Measurements from ENCODE around the gene RPL41.

The RPL41 gene

GRCh38 chr12:56081393-56082347 lies 34.8 kb upstream of the RPL41 start:
- peaks cover 0 to 13% (median 11%) of the 10 kb centered on the region in 5 donors for H3K27me3 ChIP-seq (ENCODE audit: control insufficient read depth in 5 of 5, insufficient read depth in 4 of 5, low read length in 5 of 5)

GRCh38 chr12:56082382-56082781 lies 34.1 kb upstream of the RPL41 start:
- no peak overlapping the region for H3K9ac ChIP-seq (ENCODE audit: low read length in 5 of 5)
- H3K9me3 ChIP-seq (ENCODE audit: control insufficient read depth in 5 of 5, low read length in 5 of 5) = no peaks in the 10 kb centered on the region
- peaks cover 0 to 13% (median 11%) of the 10 kb centered on the region in 5 donors for H3K27me3 ChIP-seq (ENCODE audit: control insufficient read depth in 5 of 5, insufficient read depth in 4 of 5, low read length in 5 of 5)
- no peak overlapping the region for H3K27ac ChIP-seq (ENCODE audit: low read depth, low read length)
- H3K4me3 ChIP-seq (ENCODE audit: low read depth in 1 of 5, low read length in 5 of 5) = no peak overlapping the region
- peaks cover 0 to 24% (median 16%) of the 10 kb centered on the region in 5 donors for H3K4me1 ChIP-seq (ENCODE audit: control insufficient read depth in 5 of 5, insufficient read depth in 5 of 5, low read length in 5 of 5)
- H3K36me3 ChIP-seq (ENCODE audit: control insufficient read depth in 5 of 5, insufficient read depth in 5 of 5, low read length in 5 of 5) = no peaks in the 10 kb centered on the region

More at GRCh38 chr12:56081393-56082347, 34.8 kb upstream of the RPL41 start:
- no peaks in the 10 kb centered on the region for H3K36me3 ChIP-seq (ENCODE audit: control insufficient read depth in 5 of 5, insufficient read depth in 5 of 5, low read length in 5 of 5)
- no peak overlapping the region for H3K9ac ChIP-seq (ENCODE audit: low read length in 5 of 5)
- no peaks in the 10 kb centered on the region for H3K9me3 ChIP-seq (ENCODE audit: control insufficient read depth in 5 of 5, low read length in 5 of 5)
- peaks cover 0 to 21% (median 16%) of the 10 kb centered on the region in 5 donors for H3K4me1 ChIP-seq (ENCODE audit: control insufficient read depth in 5 of 5, insufficient read depth in 5 of 5, low read length in 5 of 5)
- no peak overlapping the region for H3K4me3 ChIP-seq (ENCODE audit: low read depth in 1 of 5, low read length in 5 of 5)
- H3K27ac ChIP-seq (ENCODE audit: low read depth, low read length) = no peak overlapping the region

GRCh38 chr12:56082967-56083366 lies 33.5 kb upstream of the RPL41 start:
- H3K9ac ChIP-seq (ENCODE audit: low read length in 5 of 5) = no peak overlapping the region
- peaks cover 0 to 13% (median 11%) of the 10 kb centered on the region in 5 donors for H3K27me3 ChIP-seq (ENCODE audit: control insufficient read depth in 5 of 5, insufficient read depth in 4 of 5, low read length in 5 of 5)
- peaks cover 0 to 24% (median 16%) of the 10 kb centered on the region in 5 donors for H3K4me1 ChIP-seq (ENCODE audit: control insufficient read depth in 5 of 5, insufficient read depth in 5 of 5, low read length in 5 of 5)
- H3K4me3 ChIP-seq (ENCODE audit: low read depth in 1 of 5, low read length in 5 of 5) = no peak overlapping the region
- no peaks in the 10 kb centered on the region for H3K36me3 ChIP-seq (ENCODE audit: control insufficient read depth in 5 of 5, insufficient read depth in 5 of 5, low read length in 5 of 5)
- no peak overlapping the region for H3K27ac ChIP-seq (ENCODE audit: low read depth, low read length)
- H3K9me3 ChIP-seq (ENCODE audit: control insufficient read depth in 5 of 5, low read length in 5 of 5) = no peaks in the 10 kb centered on the region

- Histone ChIP-seq H3K36me3 (ENCODE audit: control insufficient read depth in 5 of 5, insufficient read depth in 5 of 5, low read length in 5 of 5) (no peaks in the 10 kb centered on the region), H3K4me3 (ENCODE audit: low read depth in 1 of 5, low read length in 5 of 5) (no peak overlapping the region), H3K4me1 (ENCODE audit: control insufficient read depth in 5 of 5, insufficient read depth in 5 of 5, low read length in 5 of 5) (peaks cover 0 to 9% (median 5%) of the 10 kb centered on the region in 5 donors), H3K9ac (ENCODE audit: low read length in 5 of 5) (no peak overlapping the region), H3K27ac (ENCODE audit: low read depth, low read length) (no peak overlapping the region), H3K27me3 (ENCODE audit: control insufficient read depth in 5 of 5, insufficient read depth in 4 of 5, low read length in 5 of 5) (peaks cover 0 to 13% (median 10%) of the 10 kb centered on the region in 5 donors), H3K9me3 (ENCODE audit: control insufficient read depth in 5 of 5, low read length in 5 of 5) (no peaks in the 10 kb centered on the region)
Measured at GRCh38 chr12:56084958-56085543, 31.4 kb upstream of the RPL41 start.

- Histone ChIP-seq H3K36me3 (ENCODE audit: control insufficient read depth in 5 of 5, insufficient read depth in 5 of 5, low read length in 5 of 5) (no peaks in the 10 kb centered on the region), H3K4me3 (ENCODE audit: low read depth in 1 of 5, low read length in 5 of 5) (no peak overlapping the region), H3K9me3 (ENCODE audit: control insufficient read depth in 5 of 5, low read length in 5 of 5) (no peaks in the 10 kb centered on the region), H3K27me3 (ENCODE audit: control insufficient read depth in 5 of 5, insufficient read depth in 4 of 5, low read length in 5 of 5) (peaks cover 0 to 4% (median 0%) of the 10 kb centered on the region in 5 donors), H3K9ac (ENCODE audit: low read length in 5 of 5) (no peak overlapping the region), H3K4me1 (ENCODE audit: control insufficient read depth in 5 of 5, insufficient read depth in 5 of 5, low read length in 5 of 5) (peaks cover 0 to 3% (median 0%) of the 10 kb centered on the region in 5 donors), H3K27ac (ENCODE audit: low read depth, low read length) (no peak overlapping the region)
Measured at GRCh38 chr12:56086096-56086495, 30.3 kb upstream of the RPL41 start.

- H3K9ac ChIP-seq (ENCODE audit: low read length in 5 of 5) = no peak overlapping the region
Measured at GRCh38 chr12:56086608-56087007, 29.8 kb upstream of the RPL41 start.

GRCh38 chr12:56087220-56087619 lies 29.2 kb upstream of the RPL41 start:
- Histone ChIP-seq H3K4me1 (ENCODE audit: control insufficient read depth in 5 of 5, insufficient read depth in 5 of 5, low read length in 5 of 5) (peaks cover 0 to 3% (median 0%) of the 10 kb centered on the region in 5 donors), H3K9ac (ENCODE audit: low read length in 5 of 5) (no peak overlapping the region), H3K4me3 (ENCODE audit: low read depth in 1 of 5, low read length in 5 of 5) (no peak overlapping the region), H3K27ac (ENCODE audit: low read depth, low read length) (no peak overlapping the region), H3K9me3 (ENCODE audit: control insufficient read depth in 5 of 5, low read length in 5 of 5) (no peaks in the 10 kb centered on the region), H3K36me3 (ENCODE audit: control insufficient read depth in 5 of 5, insufficient read depth in 5 of 5, low read length in 5 of 5) (no peaks in the 10 kb centered on the region), H3K27me3 (ENCODE audit: control insufficient read depth in 5 of 5, insufficient read depth in 4 of 5, low read length in 5 of 5) (no peaks in the 10 kb centered on the region)

More at GRCh38 chr12:56086608-56087007, 29.8 kb upstream of the RPL41 start:
- H3K4me3 ChIP-seq (ENCODE audit: low read depth in 1 of 5, low read length in 5 of 5) = no peak overlapping the region
- peaks cover 0 to 3% (median 0%) of the 10 kb centered on the region in 5 donors for H3K4me1 ChIP-seq (ENCODE audit: control insufficient read depth in 5 of 5, insufficient read depth in 5 of 5, low read length in 5 of 5)
- H3K27ac ChIP-seq (ENCODE audit: low read depth, low read length) = no peak overlapping the region
- no peaks in the 10 kb centered on the region for H3K36me3 ChIP-seq (ENCODE audit: control insufficient read depth in 5 of 5, insufficient read depth in 5 of 5, low read length in 5 of 5)
- no peaks in the 10 kb centered on the region for H3K27me3 ChIP-seq (ENCODE audit: control insufficient read depth in 5 of 5, insufficient read depth in 4 of 5, low read length in 5 of 5)
- H3K9me3 ChIP-seq (ENCODE audit: control insufficient read depth in 5 of 5, low read length in 5 of 5) = no peaks in the 10 kb centered on the region

- Histone ChIP-seq H3K36me3 (ENCODE audit: control insufficient read depth in 5 of 5, insufficient read depth in 5 of 5, low read length in 5 of 5) (no peaks in the 10 kb centered on the region), H3K4me3 (ENCODE audit: low read depth in 1 of 5, low read length in 5 of 5) (no peak overlapping the region), H3K27ac (ENCODE audit: low read depth, low read length) (no peak overlapping the region), H3K9me3 (ENCODE audit: control insufficient read depth in 5 of 5, low read length in 5 of 5) (no peaks in the 10 kb centered on the region), H3K9ac (ENCODE audit: low read length in 5 of 5) (no peak overlapping the region), H3K27me3 (ENCODE audit: control insufficient read depth in 5 of 5, insufficient read depth in 4 of 5, low read length in 5 of 5) (peaks cover 0 to 17% (median 2%) of the 10 kb centered on the region in 5 donors), H3K4me1 (ENCODE audit: control insufficient read depth in 5 of 5, insufficient read depth in 5 of 5, low read length in 5 of 5) (no peaks in the 10 kb centered on the region)
Measured at GRCh38 chr12:56097738-56098137, 18.7 kb upstream of the RPL41 start.

- Histone ChIP-seq H3K4me3 (ENCODE audit: low read depth in 1 of 5, low read length in 5 of 5) (no peak overlapping the region), H3K9ac (ENCODE audit: low read length in 5 of 5) (no peak overlapping the region), H3K27ac (ENCODE audit: low read depth, low read length) (no peak overlapping the region), H3K36me3 (ENCODE audit: control insufficient read depth in 5 of 5, insufficient read depth in 5 of 5, low read length in 5 of 5) (no peaks in the 10 kb centered on the region), H3K9me3 (ENCODE audit: control insufficient read depth in 5 of 5, low read length in 5 of 5) (no peaks in the 10 kb centered on the region), H3K27me3 (ENCODE audit: control insufficient read depth in 5 of 5, insufficient read depth in 4 of 5, low read length in 5 of 5) (peaks cover 0 to 17% (median 2%) of the 10 kb centered on the region in 5 donors), H3K4me1 (ENCODE audit: control insufficient read depth in 5 of 5, insufficient read depth in 5 of 5, low read length in 5 of 5) (peaks cover 4 to 6% (median 5%) of the 10 kb centered on the region in 5 donors)
Measured at GRCh38 chr12:56098592-56098991, 17.8 kb upstream of the RPL41 start.

GRCh38 chr12:56099787-56100186 lies 16.6 kb upstream of the RPL41 start:
- Histone ChIP-seq H3K27ac (ENCODE audit: low read depth, low read length) (no peak overlapping the region), H3K9me3 (ENCODE audit: control insufficient read depth in 5 of 5, low read length in 5 of 5) (no peaks in the 10 kb centered on the region), H3K9ac (ENCODE audit: low read length in 5 of 5) (no peak overlapping the region), H3K27me3 (ENCODE audit: control insufficient read depth in 5 of 5, insufficient read depth in 4 of 5, low read length in 5 of 5) (peaks cover 0 to 13% (median 2%) of the 10 kb centered on the region in 5 donors), H3K4me3 (ENCODE audit: low read depth in 1 of 5, low read length in 5 of 5) (no peak overlapping the region), H3K36me3 (ENCODE audit: control insufficient read depth in 5 of 5, insufficient read depth in 5 of 5, low read length in 5 of 5) (no peaks in the 10 kb centered on the region), H3K4me1 (ENCODE audit: control insufficient read depth in 5 of 5, insufficient read depth in 5 of 5, low read length in 5 of 5) (peaks cover 5 to 12% (median 9%) of the 10 kb centered on the region in 5 donors)
